Lower lobe of right lung (tissue), 2 donors: ENCODE data around the gene APLF. TPM values are rescaled to one million over a fixed set of nuclear protein-coding genes. Genes with fewer than 3 reads are reported as not detected.
"Not testable (repeated sequence)": the region's sequence is repeated elsewhere in the genome, so short reads cannot be mapped to it uniquely, and the experiment has no call there.

Experiments
- ATAC-seq, 2 donors: fragments of 200-7000 bp; cut with Tn5 transposase; one replicate each; pipeline ENCODE4 v1.9.1; 2020 to 2022; ENCODE audit warnings: mild to moderate bottlenecking in 2 of 2, moderate library complexity in 2 of 2
- DNase-seq: peaks from one replicate; pipeline ENCODE4 v3.0.0-alpha.2; 2020
- H3K27ac ChIP-seq: fragments of 200-600 bp; one replicate; pipeline ENCODE4 v1.8.0; 2022
- H3K27me3 ChIP-seq: fragments of 200-600 bp; one replicate; pipeline ENCODE4 v1.8.0; 2022; ENCODE audit warnings: low read depth
- H3K36me3 ChIP-seq: fragments of 200-600 bp; one replicate; pipeline ENCODE4 v1.8.0; 2022; ENCODE audit warnings: mild to moderate bottlenecking
- H3K4me1 ChIP-seq: fragments of 200-600 bp; one replicate; pipeline ENCODE4 v1.8.0; 2022
- H3K4me3 ChIP-seq: fragments of 200-600 bp; one replicate; pipeline ENCODE4 v1.8.0; 2022; ENCODE audit warnings: mild to moderate bottlenecking
- H3K9me3 ChIP-seq: fragments of 200-600 bp; one replicate; pipeline ENCODE4 v1.8.0; 2022
- CTCF ChIP-seq: fragments of 200-600 bp; IDR thresholded peaks from one replicate; pipeline ENCODE4 v1.8.0; 2022; ENCODE audit warnings: antibody characterized with exemption, mild to moderate bottlenecking
- intact Hi-C: fragments of 100-400 bp; cut with DNase I; formaldehyde crosslinking; loops from one replicate; pipeline ENCODE4 v1.11.0; 2022
- total RNA-seq: library from RNA; stranded (reverse); fragmentation: NEBNext Ultra II Directional; extraction: Animal tissue kit (Norgen Biotek cat#: 25700); gene quantifications from one replicate; pipeline ENCODE4 v1.2.1, GENCODE V29; 2021
- donor health status: DM: no; HTN: yes; CAD: no; lungs with severe emphysema.

Gene APLF
- total RNA-seq, 1 donor from 2014 or later = 5.8 TPM

- ATAC-seq = peak in 1 of 2 donors; percentile 42
These were observed 31.8 kb upstream of the APLF start for GRCh38 chr2:68435615-68436014.

GRCh38 chr2:68436270-68436669 lies 31.1 kb upstream of the APLF start:
- intact Hi-C loops = no loop called here
- Histone ChIP-seq H3K4me3 (no peak overlapping the region), H3K36me3 (no peaks in the 10 kb centered on the region), H3K4me1 (peaks cover 47% of the 10 kb centered on the region), H3K27ac (peak overlapping the region; percentile 50), H3K9me3 (no peaks in the 10 kb centered on the region), H3K27me3 (no peaks in the 10 kb centered on the region)
- DNase-seq = no peak
- no peak for ATAC-seq
- no peak for TF ChIP-seq CTCF

More at GRCh38 chr2:68435615-68436014, 31.8 kb upstream of the APLF start:
- DNase-seq = no peak
- Histone ChIP-seq H3K27ac (peak overlapping the region; percentile 50), H3K36me3 (no peaks in the 10 kb centered on the region), H3K27me3 (no peaks in the 10 kb centered on the region), H3K9me3 (no peaks in the 10 kb centered on the region), H3K4me1 (peaks cover 43% of the 10 kb centered on the region), H3K4me3 (no peak overlapping the region)
- intact Hi-C loops = no loop called here
- no peak for TF ChIP-seq CTCF

GRCh38 chr2:68438455-68439303 lies 28.7 kb upstream of the APLF start:
- no peaks in the 10 kb centered on the region for H3K27me3 ChIP-seq
- intact Hi-C loops = no loop called here
- no peaks in the 10 kb centered on the region for H3K36me3 ChIP-seq
- no peak overlapping the region for H3K4me3 ChIP-seq
- TF ChIP-seq CTCF = no peak
- DNase-seq = no peak
- H3K9me3 ChIP-seq = no peaks in the 10 kb centered on the region
- H3K27ac ChIP-seq = no peak overlapping the region
- ATAC-seq = no peak
- H3K4me1 ChIP-seq = peaks cover 54% of the 10 kb centered on the region

GRCh38 chr2:68441179-68441993 lies 26.0 kb upstream of the APLF start:
- DNase-seq (peak; percentile 81), ATAC-seq (peak; percentile 94 to 97)
- peaks cover 37% of the 10 kb centered on the region for H3K4me1 ChIP-seq
- no peaks in the 10 kb centered on the region for H3K27me3 ChIP-seq
- H3K4me3 ChIP-seq = no peak overlapping the region
- intact Hi-C loops = no loop called here
- no peaks in the 10 kb centered on the region for H3K36me3 ChIP-seq
- TF ChIP-seq CTCF = peak; percentile 93
- H3K27ac ChIP-seq = peak overlapping the region; percentile 20
- H3K9me3 ChIP-seq = no peaks in the 10 kb centered on the region

DNA sequence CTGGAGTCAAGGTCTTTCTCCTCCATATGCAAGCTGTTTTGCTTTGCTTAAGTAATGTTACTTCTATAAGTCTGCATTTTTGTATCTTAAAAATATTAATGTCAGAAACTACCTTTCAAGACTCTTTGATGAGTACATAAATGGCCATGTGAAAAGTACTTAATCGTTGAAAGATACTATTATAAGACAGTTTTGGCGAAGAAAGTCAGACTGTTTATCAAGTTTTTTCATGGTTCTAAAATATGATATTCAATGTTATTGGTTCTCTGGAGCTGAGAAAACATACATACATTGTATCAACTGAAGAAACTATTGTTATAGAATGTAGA lies 25.4 kb upstream of the APLF start:
- peaks cover 31% of the 10 kb centered on the region for H3K4me1 ChIP-seq
- no peaks in the 10 kb centered on the region for H3K9me3 ChIP-seq
- no peak for DNase-seq
- H3K4me3 ChIP-seq = no peak overlapping the region
- TF ChIP-seq CTCF = no peak
- ATAC-seq = no peak
- H3K36me3 ChIP-seq = no peaks in the 10 kb centered on the region
- no peak overlapping the region for H3K27ac ChIP-seq
- intact Hi-C loops = no loop called here
- no peaks in the 10 kb centered on the region for H3K27me3 ChIP-seq

GRCh38 chr2:68446425-68446824 lies 21.0 kb upstream of the APLF start:
- DNase-seq, H3K27ac ChIP-seq, ATAC-seq, intact Hi-C loops, H3K4me3 ChIP-seq, H3K27me3 ChIP-seq, H3K9me3 ChIP-seq, H3K36me3 ChIP-seq, H3K4me1 ChIP-seq: not testable (repeated sequence)
